HCT116 (cell line): ENCODE results near the gene SUV39H1.

ENCODE experiments used
- CEBPB ChIP-seq: IDR thresholded peaks from 2 replicates; pipeline ENCODE4 v1.6.1; 2012; ENCODE audit warnings: low read depth
- ELF1 ChIP-seq: IDR thresholded peaks from 2 replicates; pipeline ENCODE4 v1.6.1; 2012; ENCODE audit warnings: low read depth, borderline replicate concordance
- EZH2 ChIP-seq: fragments of 200-600 bp; sonication (generic); IDR thresholded peaks from 2 replicates; pipeline ENCODE4 v1.6.1; 2017; ENCODE audit warnings: antibody characterized with exemption, mixed run types
- FOSL1 ChIP-seq: IDR thresholded peaks from 2 replicates; pipeline ENCODE4 v1.6.1; 2012; ENCODE audit warnings: low read depth
- POLR2A ChIP-seq: IDR thresholded peaks from 2 replicates; pipeline ENCODE4 v1.7.0; 2011; ENCODE audit warnings: borderline replicate concordance; ENCODE audit not compliant: insufficient read depth, insufficient read length; ENCODE audit errors: extremely low read depth
- POLR2AphosphoS5 ChIP-seq: IDR thresholded peaks from 2 replicates; pipeline ENCODE4 v1.6.1; 2011; ENCODE audit warnings: mild to moderate bottlenecking, low read depth, low read length, moderate library complexity
- RAD21 ChIP-seq: IDR thresholded peaks from 2 replicates; pipeline ENCODE4 v1.6.1; 2012; ENCODE audit warnings: low read depth, mild to moderate bottlenecking
- TCF7L2 ChIP-seq: IDR thresholded peaks from 2 replicates; pipeline ENCODE4 v1.7.0; 2011; ENCODE audit warnings: borderline replicate concordance, inconsistent platforms; ENCODE audit not compliant: insufficient read depth, insufficient read length; ENCODE audit errors: extremely low read depth
- YY1 ChIP-seq: IDR thresholded peaks from 2 replicates; pipeline ENCODE4 v1.6.1; 2011; ENCODE audit warnings: low read length, low read depth, moderate library complexity, mild to moderate bottlenecking; ENCODE audit not compliant: insufficient replicate concordance; ENCODE audit errors: extremely low read depth
- ZFX ChIP-seq: fragments of 450-650 bp; IDR thresholded peaks from 2 replicates; pipeline ENCODE4 v1.6.1; 2017
- ZNF274 ChIP-seq: fragments of 200-500 bp; sonication (Bioruptor generic); IDR thresholded peaks from 2 replicates; pipeline ENCODE4 v1.6.1; 2014; ENCODE audit warnings: mild to moderate bottlenecking, low read depth, low read length, inconsistent platforms
- TF ChIP-seq, protein P1 (sequence below), 3 experiments: fragments of 200-600 bp in 1 of 3; sonication (generic) in 1 of 3; IDR thresholded peaks in 2 of 3; conservative IDR thresholded peaks in 1 of 3; 2 replicates each; pipeline ENCODE4 v1.5.1; 2012 to 2017; ENCODE audit warnings: low read depth in 2 of 3, low read length in 2 of 3, antibody characterized with exemption in 1 of 3, borderline replicate concordance in 1 of 3, control low read depth in 1 of 3, mild to moderate bottlenecking in 1 of 3, mixed read lengths in 1 of 3, mixed run types in 1 of 3, moderate library complexity in 1 of 3; ENCODE audit not compliant: insufficient read depth in 1 of 3
- TF ChIP-seq, protein P2 (sequence below): IDR thresholded peaks from 2 replicates; pipeline ENCODE4 v1.6.1; 2012
- TF ChIP-seq, protein P3 (sequence below): IDR thresholded peaks from 2 replicates; pipeline ENCODE4 v1.6.1; 2012; ENCODE audit warnings: low read depth

DNA sequence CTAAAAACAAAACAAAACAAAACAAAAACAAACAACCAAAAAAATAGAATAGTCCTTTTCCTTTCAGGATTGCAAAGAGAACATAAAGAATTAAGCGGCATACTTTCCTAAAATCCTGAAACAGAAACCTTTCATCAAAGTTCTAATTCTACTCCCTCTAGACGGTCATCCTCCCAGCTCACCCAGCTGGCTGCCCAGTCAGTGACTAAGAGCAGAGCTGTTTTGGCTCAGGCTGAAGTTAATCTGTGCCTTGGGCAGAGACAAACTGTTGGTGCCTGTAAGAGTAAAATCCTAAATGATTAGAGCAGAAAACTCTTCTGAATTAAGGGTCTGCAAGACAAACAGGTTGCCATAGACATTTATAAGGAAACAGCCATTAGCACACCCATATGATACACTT is 30.5 kb upstream of the SUV39H1 start:
- TF ChIP-seq POLR2AphosphoS5 (no peak), POLR2A (no peak), YY1 (no peak), ELF1 (no peak), EZH2 (no peak), FOSL1 (no peak), ZNF274 (no peak), TCF7L2 (no peak), CEBPB (no peak), ZFX (no peak), RAD21 (no peak)
- TF ChIP-seq, protein P1, sequence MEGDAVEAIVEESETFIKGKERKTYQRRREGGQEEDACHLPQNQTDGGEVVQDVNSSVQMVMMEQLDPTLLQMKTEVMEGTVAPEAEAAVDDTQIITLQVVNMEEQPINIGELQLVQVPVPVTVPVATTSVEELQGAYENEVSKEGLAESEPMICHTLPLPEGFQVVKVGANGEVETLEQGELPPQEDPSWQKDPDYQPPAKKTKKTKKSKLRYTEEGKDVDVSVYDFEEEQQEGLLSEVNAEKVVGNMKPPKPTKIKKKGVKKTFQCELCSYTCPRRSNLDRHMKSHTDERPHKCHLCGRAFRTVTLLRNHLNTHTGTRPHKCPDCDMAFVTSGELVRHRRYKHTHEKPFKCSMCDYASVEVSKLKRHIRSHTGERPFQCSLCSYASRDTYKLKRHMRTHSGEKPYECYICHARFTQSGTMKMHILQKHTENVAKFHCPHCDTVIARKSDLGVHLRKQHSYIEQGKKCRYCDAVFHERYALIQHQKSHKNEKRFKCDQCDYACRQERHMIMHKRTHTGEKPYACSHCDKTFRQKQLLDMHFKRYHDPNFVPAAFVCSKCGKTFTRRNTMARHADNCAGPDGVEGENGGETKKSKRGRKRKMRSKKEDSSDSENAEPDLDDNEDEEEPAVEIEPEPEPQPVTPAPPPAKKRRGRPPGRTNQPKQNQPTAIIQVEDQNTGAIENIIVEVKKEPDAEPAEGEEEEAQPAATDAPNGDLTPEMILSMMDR (IDR thresholded peaks at IDR 0.05 in 2 of 3, conservative IDR thresholded peaks at IDR 0.05 in 1 of 3; ENCODE audit: borderline replicate concordance in 1 of 3, insufficient read depth in 1 of 3, low read depth in 2 of 3, low read length in 2 of 3), result no peak
- TF ChIP-seq, protein P2, sequence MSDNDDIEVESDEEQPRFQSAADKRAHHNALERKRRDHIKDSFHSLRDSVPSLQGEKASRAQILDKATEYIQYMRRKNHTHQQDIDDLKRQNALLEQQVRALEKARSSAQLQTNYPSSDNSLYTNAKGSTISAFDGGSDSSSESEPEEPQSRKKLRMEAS, result no peak
- TF ChIP-seq, protein P3, sequence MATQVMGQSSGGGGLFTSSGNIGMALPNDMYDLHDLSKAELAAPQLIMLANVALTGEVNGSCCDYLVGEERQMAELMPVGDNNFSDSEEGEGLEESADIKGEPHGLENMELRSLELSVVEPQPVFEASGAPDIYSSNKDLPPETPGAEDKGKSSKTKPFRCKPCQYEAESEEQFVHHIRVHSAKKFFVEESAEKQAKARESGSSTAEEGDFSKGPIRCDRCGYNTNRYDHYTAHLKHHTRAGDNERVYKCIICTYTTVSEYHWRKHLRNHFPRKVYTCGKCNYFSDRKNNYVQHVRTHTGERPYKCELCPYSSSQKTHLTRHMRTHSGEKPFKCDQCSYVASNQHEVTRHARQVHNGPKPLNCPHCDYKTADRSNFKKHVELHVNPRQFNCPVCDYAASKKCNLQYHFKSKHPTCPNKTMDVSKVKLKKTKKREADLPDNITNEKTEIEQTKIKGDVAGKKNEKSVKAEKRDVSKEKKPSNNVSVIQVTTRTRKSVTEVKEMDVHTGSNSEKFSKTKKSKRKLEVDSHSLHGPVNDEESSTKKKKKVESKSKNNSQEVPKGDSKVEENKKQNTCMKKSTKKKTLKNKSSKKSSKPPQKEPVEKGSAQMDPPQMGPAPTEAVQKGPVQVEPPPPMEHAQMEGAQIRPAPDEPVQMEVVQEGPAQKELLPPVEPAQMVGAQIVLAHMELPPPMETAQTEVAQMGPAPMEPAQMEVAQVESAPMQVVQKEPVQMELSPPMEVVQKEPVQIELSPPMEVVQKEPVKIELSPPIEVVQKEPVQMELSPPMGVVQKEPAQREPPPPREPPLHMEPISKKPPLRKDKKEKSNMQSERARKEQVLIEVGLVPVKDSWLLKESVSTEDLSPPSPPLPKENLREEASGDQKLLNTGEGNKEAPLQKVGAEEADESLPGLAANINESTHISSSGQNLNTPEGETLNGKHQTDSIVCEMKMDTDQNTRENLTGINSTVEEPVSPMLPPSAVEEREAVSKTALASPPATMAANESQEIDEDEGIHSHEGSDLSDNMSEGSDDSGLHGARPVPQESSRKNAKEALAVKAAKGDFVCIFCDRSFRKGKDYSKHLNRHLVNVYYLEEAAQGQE, result no peak
